IMR-90 (cell line): ENCODE measurements around the gene RFX1.
"Not testable (repeated sequence)": the region's sequence is repeated elsewhere in the genome, so short reads cannot be mapped to it uniquely, and the experiment has no call there.

Experiments used
- CEBPB ChIP-seq: IDR thresholded peaks from 2 replicates; pipeline ENCODE4 v1.6.1; 2012; ENCODE audit warnings: low read depth, low read length, improper control_type of control experiment
- CTCF ChIP-seq: conservative IDR thresholded peaks from 2 replicates; pipeline ENCODE4 v1.5.1; 2012; ENCODE audit warnings: mild to moderate bottlenecking, low read depth, low read length, improper control_type of control experiment
- ELK1 ChIP-seq: fragments of 150-350 bp; IDR thresholded peaks from 2 replicates; pipeline ENCODE4 v1.6.1; 2016; ENCODE audit warnings: low read depth, mild to moderate bottlenecking, low read length, moderate library complexity, borderline replicate concordance
- FOS ChIP-seq: fragments of 150-350 bp; IDR thresholded peaks from 2 replicates; pipeline ENCODE4 v1.6.1; 2016; ENCODE audit warnings: low read depth, low read length
- MAFK ChIP-seq: IDR thresholded peaks from 2 replicates; pipeline ENCODE4 v1.6.1; 2012; ENCODE audit warnings: low read depth, low read length, improper control_type of control experiment
- MAZ ChIP-seq: IDR thresholded peaks from 2 replicates; pipeline ENCODE4 v1.6.1; 2012; ENCODE audit warnings: low read depth, mild to moderate bottlenecking, low read length, improper control_type of control experiment, moderate library complexity, borderline replicate concordance
- MXI1 ChIP-seq: IDR thresholded peaks from 2 replicates; pipeline ENCODE4 v1.6.1; 2012; ENCODE audit warnings: low read depth, mild to moderate bottlenecking, low read length, moderate library complexity, borderline replicate concordance
- NFE2L2 ChIP-seq: fragments of 150-350 bp; IDR thresholded peaks from 2 replicates; pipeline ENCODE4 v1.6.1; 2016; ENCODE audit warnings: low read depth, mild to moderate bottlenecking, low read length
- POLR2A ChIP-seq: IDR thresholded peaks from 2 replicates; pipeline ENCODE4 v1.6.1; 2012; ENCODE audit warnings: mild to moderate bottlenecking, low read depth, low read length
- RAD21 ChIP-seq: IDR thresholded peaks from 2 replicates; pipeline ENCODE4 v1.6.1; 2012; ENCODE audit warnings: low read length, improper control_type of control experiment
- SMC3 ChIP-seq: fragments of 150-350 bp; IDR thresholded peaks from 2 replicates; pipeline ENCODE4 v1.6.1; 2016; ENCODE audit warnings: low read depth, mild to moderate bottlenecking, antibody characterized with exemption, low read length, moderate library complexity

DNA sequence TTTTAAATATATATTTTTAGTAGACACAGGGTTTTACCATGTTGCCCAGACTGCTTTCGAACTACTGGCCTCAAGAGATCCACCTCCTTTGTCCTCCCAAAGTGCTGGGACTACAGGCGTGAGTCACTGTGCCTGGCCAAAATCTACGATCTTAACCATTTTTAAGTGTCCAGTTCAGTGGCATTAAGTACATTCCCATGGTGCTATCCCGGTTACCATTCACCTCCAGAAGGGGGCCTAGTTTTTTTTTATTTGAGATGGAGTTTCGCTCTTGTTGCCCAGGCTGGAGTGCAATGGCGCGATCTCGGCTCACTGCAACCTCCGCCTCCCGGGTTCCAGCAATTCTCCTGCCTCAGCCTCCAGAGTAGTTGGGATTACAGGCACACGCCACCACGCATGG lies 29.0 kb upstream of the RFX1 start:
- TF ChIP-seq MAFK, SMC3, CTCF, NFE2L2, ELK1, CEBPB, RAD21, MXI1, POLR2A, FOS, MAZ: not testable (repeated sequence)
